Measurements from ENCODE around the gene ILF3.

ILF3 gene

GRCh38 chr19:10653732-10654609 is at the start of gene ILF3:
TSS of gene ILF3 (plus strand) at chr19:10654346. CDS start at chr19:10670606, 16,260 bp downstream.
- DNase-seq = peak; percentile 99

GRCh38 chr19:10604460-10604980 is 49.6 kb upstream of the ILF3 start:
- no peak for DNase-seq

- DNase-seq = no peak
Measured at GRCh38 chr19:10611907-10612306, 42.2 kb upstream of the ILF3 start.

DNA sequence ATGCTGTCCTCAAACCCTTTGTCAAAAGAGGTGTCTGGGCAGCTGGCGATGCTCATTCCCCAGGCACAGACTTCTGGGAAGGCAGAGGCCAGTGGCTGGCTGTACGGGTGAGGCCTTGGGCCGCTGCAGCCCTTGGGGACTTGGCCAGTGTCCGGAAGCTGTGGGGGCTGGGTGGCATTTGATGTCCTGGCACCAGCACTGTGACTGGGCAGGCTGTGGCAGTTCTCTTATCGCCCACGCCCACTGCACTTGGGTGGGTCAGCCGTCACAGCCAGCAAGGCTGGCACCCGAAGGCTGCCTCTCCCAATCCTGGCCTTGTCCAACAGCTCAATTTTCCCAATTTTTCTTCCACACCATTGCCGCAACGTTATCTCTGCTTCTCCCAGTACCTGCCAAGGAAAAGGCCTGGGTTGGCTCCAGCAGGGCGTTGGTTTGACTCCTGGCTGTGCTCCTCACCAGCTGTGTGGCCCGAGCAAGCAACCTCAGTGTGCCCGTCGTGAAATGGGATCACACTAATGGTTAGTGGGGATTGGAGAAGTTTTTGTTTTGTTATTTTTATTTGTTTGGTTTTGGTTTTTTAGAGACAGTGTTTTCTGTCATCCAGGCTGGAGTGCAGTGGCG is 41.5 kb upstream of the ILF3 start:
- DNase-seq = no peak

- no peak for DNase-seq
Measured at GRCh38 chr19:10615429-10616023, 38.6 kb upstream of the ILF3 start.

DNA sequence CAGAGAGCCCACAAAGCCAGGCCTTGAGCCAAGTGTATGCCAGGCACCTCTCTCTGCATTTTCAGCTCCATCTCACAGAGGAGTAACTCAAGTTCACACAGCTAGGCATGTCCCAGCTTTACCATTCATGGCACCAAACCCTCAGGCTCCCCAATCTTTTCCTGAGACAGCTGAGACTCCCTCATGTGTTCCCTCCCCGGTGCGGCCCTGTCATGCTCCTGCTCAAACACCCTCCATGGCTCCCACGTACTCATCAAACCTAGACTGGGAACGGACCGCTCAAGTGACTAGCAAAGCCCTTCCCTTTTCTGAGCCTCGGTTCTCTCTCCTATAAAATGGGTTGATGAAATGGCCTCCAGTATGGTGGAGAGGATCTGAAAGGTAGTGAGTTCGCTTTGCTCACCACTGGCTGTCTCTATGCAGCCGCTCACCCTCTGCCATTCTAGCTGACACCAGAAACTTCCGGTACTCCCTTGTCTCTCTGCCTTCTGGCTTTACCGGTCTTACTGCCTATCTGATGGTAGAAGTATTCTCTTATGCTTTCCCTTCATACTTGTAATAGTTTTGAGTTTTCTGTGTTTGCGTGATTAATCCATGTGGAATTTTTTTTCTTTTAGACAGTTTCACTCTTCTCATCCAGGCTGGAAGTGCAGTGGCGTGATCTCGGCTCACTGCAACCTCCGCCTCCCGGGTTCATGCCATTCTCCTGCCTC is 36.6 kb upstream of the ILF3 start:
- no peak for DNase-seq

DNA sequence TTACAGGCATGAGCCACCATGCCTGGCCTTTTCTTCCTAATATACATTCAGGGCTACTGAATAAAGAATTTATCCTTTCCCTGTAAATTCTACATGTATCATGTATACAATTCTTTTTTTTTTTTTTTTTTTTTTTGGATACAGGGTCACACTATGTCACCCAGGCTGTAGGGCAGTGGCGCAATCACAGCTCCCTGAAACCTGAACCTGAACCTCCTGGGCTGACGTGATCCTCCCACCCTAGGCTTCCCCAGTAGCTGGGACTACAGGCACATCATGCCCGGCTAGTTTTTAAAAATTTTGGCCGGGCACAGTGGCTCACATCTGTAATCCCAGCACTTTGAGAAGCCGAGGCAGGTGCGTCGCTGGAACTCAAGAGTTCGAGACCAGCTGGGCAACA is 35.3 kb upstream of the ILF3 start:
- no peak for DNase-seq

DNA sequence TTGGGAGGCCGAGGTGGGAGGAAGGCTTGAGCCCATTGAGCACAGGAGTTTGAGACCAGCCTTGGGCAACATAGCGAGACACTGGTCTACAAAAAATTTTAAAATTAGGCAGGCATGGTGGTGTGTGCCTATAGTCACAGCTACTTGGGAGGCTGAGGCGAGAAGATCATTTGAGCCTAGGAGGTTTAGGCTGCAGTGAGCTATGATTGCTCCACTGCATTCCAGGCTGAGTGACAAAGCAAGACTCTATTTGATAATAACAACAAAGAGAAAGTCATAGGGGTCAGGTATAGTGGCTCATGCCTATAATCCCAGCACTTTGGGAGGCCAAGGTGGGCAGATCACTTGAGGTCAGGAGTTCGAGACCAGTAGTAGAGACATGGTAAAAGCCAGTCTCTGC is 33.4 kb upstream of the ILF3 start:
- no peak for DNase-seq

- no peak for DNase-seq
Measured at GRCh38 chr19:10621966-10622365, 32.2 kb upstream of the ILF3 start.

DNA sequence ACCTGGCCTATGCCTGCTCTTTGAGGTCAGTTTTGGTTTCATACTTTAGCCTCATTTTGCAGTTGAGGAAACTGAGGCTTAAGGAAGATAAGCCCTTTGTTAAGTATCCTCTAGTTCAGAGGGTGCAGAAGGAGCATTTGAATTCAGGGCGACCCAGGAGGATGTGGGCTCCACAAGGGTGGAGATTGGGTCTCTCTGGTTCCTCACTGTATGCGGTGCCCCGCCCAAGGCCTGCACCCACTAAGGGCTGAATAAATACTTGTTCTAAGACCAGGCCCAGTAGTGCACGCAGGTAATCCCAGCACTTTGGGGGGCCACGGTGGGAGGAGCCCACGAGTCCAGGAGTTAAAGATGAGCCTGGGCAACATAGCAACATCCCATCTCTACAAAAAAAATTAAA is 29.6 kb upstream of the ILF3 start:
- no peak for DNase-seq

DNA sequence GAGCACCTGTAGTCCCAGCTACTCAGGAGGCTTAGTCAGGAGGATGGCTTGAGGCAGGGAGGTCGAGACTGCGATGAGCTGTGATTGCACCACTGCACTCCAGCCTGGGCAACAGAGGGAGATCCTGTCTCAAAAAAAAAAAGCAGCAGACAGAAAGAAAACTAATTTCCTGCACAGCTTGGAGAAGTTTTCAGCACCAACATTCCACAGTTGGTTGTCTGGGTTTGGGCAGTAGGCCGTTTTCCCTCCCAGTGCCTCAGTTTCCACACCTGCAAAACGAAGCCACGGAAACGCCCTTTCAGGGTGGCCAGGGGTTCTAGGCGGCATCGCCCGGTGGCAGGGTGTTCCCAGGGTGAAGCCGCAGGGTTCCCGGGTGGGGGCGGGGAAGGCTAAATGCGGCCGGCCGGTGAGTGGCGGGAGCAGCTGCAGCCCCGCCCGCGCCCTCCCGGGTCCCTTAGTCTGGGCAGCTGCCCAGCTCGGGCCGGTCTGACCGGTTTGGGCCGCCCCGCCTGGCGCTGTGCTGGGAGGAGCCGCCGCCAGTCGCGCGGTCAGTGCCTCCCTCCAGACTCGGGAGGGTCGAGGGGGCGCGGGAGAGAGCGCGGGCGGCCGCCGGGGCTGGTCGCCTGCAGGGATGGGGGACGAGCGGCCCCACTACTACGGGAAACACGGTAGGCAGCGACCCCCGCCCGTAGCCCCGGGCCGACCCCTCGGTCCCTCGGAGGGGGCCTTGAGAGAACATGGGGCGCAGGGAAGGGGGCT is 29.0 kb upstream of the ILF3 start, which contains the start of gene SLC44A2:
Gene SLC44A2 (plus strand): TSS at position 551 of the 759 bp plus-strand sequence. CDS start 81 bp downstream, at position 632.
- DNase-seq = no peak

DNA sequence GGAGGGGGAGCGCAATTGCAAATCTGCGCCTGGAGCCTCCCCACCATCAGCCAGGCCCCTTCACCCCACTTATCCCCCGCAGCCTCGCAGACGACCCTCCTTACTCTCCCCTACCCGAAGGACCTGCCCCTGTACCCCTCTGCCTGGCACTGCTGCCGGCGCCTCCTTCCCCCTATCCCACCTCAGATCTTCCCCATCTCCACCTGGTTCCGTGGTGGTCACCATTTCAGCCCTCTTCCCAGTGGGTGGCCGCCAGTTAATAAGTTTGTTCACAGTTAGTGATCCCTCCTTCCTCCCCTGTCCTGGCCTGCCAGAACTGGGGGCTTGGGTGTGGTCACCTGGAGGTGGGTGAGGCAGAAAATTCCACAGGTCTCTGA is 28.4 kb upstream of the ILF3 start:
- DNase-seq = no peak

DNA sequence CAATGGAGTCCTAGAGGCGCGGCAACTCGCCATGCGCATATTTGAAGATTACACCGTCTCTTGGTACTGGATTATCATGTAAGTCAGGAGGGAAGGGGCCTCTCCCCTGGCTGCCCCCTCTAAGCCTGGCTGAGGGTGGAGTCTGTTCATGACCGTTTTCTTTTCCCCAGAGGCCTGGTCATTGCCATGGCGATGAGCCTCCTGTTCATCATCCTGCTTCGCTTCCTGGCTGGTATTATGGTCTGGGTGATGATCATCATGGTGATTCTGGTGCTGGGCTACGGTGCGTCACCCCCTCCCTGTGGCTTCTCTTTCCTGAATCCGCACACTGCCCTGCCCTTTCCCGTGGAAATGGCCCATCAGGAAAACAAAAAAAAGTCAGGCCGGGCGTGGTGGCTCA is 22.3 kb upstream of the ILF3 start:
- DNase-seq = no peak

GRCh38 chr19:10634430-10634829 is 19.7 kb upstream of the ILF3 start:
- DNase-seq = no peak

DNA sequence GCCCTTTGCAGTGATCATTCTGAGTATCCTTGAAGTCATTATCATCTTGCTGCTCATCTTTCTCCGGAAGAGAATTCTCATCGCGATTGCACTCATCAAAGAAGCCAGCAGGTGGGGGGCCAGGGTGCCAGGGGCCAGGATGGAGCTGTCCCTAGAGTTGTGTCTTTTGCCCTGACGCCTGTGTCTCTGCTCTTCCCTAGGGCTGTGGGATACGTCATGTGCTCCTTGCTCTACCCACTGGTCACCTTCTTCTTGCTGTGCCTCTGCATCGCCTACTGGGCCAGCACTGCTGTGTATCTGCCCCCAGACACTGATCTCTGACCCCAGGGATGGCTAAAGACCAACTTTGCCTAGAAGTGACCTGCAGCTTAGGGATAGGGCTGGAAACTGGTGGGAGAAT is 19.2 kb upstream of the ILF3 start:
- no peak for DNase-seq

DNA sequence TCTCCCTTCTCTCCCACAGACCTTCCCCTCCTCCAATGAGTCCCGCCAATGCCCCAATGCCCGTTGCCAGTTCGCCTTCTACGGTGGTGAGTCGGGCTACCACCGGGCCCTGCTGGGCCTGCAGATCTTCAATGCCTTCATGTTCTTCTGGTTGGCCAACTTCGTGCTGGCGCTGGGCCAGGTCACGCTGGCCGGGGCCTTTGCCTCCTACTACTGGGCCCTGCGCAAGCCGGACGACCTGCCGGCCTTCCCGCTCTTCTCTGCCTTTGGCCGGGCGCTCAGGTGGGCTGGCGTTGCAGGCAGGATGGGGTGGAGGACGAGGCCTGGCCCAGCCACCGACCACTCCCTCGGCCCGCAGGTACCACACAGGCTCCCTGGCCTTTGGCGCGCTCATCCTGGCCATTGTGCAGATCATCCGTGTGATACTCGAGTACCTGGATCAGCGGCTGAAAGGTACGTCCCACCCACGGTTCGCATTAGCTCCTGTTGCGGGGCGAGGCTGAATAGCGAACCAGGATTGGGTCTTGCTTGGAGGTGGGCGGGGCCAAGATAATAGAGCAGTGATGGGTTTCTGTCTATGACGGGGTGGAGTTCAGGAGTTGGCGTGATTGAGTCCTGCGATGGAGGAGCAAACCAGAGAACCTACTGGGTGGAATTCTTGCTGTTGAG is 17.7 kb upstream of the ILF3 start:
- no peak for DNase-seq

DNA sequence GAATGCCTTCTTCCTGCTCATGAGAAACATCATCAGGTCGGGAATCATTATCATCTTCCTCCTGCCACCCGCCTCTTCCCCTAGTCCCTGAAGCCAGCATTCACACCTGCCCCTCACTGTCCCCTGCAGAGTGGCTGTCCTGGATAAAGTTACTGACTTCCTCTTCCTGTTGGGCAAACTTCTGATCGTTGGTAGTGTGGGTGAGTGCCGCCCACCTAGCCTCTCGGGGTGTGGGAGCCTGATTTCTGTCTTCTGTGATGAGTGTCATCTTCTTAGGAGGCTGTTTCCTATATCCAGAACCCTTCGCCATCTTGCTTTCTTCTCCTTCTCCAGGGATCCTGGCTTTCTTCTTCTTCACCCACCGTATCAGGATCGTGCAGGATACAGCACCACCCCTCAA is 16.3 kb upstream of the ILF3 start:
- DNase-seq = no peak

- no peak for DNase-seq
Measured at GRCh38 chr19:10639836-10640235, 14.3 kb upstream of the ILF3 start.

GRCh38 chr19:10640361-10640760 is 13.8 kb upstream of the ILF3 start:
- no peak for DNase-seq

DNA sequence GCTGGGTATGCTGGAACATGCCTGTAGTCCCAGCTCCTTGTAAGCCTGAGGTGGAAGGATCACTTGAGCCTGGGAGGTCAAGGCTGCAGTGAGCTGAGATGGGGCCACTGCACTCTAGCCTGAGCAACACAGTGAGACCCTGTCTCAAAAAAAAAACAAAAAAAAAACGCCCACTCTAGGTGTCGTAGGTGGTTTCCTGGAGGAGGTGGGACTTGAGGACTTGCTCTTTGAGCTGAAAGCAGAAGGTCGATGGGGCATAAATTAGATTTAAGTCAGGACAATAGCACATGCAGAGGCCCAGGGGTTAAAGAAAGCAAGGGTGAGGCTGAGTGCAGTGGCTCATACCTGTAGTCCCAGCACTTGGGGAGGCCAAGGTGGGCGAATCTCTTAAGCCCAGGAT is 12.9 kb upstream of the ILF3 start:
- DNase-seq = no peak

DNA sequence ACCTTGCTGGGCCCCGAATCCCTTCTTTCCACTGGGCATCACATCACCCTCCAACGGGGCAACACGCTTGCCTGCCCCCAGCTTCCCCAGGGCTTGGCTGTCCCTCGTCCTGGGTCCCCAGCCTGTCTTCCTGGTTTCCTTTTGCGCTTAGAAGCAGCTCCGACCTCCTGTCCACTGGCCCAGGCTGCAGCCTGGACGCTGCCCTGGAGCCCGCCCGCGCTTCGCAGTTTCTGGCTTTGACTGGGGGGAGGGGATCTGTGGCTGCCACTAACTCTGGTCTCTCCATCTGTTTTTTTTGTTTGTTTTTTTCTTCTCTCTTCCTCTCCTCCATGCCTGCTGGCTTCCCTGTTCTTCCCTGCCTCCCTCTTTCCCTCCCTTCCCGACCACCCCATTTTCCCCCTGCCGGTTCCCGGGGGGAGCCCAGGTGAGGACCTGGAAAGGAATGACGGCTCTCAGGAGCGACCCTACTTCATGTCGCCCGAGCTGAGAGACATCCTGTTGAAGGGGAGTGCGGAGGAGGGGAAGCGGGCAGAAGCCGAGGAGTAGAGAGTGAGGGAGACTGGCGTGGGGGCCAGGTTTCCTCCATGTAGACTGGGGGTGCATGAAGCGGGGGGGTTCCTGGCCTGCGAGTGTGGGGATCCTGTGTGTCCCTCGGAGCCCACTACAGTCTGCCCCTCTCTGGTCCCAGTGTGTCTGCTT is 11.5 kb upstream of the ILF3 start:
- no peak for DNase-seq

Data from DMS 273 treated with DMSO at 0.1 percent for 48 hours (cell line).